A172 (cell line): ENCODE results near the gene FBN1. TPM values are rescaled to one million over a fixed set of nuclear protein-coding genes. Genes with fewer than 3 reads are reported as not detected.

Source experiments
- DNase-seq: peaks from one replicate; pipeline ENCODE4 v3.0.0-alpha.2; 2015; ENCODE audit warnings: low spot score
- total RNA-seq: library from RNA; depleted of rRNA; stranded (reverse); fragments of >200 nt; shearing (Covaris generic); gene quantifications from 2 replicates; pipeline ENCODE4 v1.2.3, GENCODE V29; 2014

FBN1 gene
- total RNA-seq, 1 experiment from 2014 or later = 142 TPM

DNA sequence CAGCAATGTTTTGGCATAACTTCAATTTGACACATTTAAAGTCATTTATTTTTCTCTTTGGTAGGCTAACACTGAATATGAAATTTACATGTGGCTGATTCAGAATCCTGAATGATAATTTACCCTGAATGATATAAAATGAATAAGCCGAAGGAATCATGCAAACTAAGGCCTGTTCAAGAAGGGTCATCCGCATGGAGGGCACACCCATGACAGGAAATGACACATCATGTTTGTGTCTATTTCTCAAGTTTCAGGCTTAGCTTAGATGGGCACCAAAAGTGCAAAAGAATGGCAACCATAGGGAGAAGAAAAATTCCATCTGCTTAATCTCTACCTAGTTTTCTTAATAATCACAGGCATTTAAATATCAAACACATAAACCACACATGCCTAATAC is 172.8 kb downstream of the FBN1 start:
- peak; percentile 66 for DNase-seq

DNA sequence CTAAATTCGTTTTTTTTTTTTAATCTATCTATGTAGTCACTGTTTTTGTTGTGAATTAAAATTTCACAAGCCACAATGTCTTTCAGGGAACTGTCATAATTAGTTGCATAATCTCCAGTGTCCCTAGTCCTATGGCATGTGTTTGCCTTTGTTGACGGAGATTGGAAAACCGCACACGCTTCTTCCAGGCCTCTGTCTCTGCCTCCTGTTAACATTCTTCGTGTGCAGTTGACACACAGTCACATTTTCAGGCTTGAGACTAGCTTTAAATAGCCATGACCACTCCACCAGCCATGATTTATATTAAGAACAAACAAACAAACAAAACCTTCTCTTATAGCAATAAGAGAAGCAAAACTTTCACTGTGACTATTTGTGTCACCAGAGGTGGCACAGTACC is 174.4 kb downstream of the FBN1 start:
- DNase-seq = no peak

DNA sequence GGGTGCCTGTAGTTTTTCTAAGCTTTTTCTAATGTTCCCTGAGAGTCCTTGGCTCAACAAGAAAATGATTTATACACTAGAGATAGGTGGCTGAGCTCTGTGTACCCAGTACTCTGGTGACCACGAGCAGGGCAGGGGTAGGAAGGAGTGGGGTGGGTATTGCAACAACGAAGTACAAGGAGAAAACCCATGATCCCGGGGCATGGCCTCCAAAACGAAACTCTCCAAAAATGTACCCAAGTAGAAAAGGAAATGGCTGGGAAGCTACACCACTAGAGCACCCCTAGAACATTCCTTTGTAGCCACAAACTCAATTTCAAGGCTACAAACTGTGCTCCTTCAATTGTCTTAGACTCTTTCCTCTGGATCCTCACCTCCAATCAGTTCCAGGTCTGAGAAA is 175.4 kb downstream of the FBN1 start:
- no peak for DNase-seq

DNA sequence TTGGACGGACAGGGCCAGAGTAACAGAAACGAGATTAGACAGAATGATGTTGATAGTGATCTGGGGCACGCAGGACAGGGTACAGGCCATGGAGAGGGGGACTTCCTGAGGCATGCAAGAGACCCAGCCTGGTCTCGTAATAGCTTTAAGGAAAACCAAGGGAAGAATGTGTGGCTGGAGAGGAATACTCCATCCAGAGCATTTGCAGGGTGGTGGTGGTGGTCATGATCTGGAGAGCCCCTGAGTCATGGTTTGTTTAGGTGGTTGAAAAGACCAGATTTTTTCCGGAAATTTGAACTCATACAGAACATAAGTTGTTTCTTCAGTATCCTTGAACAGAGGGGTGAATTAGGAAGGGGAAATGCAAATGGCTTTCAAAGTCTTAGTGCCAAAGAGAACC is 175.8 kb downstream of the FBN1 start:
- DNase-seq = no peak

DNA sequence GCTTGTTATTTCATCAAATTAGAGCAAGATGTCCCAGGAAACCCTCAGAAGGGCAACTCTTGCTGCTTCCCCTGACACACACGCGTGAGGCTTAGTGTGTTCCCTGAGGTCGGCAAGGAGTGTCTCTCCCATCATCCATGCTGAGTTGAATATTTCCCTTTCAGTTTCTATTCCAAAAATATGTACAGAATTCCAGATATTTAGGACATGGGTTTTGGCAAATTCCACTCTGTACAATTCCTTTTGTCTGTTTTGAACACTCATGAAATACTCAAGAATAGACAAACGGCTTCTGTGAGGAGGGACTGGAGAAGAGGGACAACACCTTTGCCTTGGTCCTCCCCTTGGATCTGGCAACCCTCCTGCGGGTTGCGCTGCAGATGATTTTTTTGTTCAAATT is 176.2 kb downstream of the FBN1 start:
- no peak for DNase-seq

DNA sequence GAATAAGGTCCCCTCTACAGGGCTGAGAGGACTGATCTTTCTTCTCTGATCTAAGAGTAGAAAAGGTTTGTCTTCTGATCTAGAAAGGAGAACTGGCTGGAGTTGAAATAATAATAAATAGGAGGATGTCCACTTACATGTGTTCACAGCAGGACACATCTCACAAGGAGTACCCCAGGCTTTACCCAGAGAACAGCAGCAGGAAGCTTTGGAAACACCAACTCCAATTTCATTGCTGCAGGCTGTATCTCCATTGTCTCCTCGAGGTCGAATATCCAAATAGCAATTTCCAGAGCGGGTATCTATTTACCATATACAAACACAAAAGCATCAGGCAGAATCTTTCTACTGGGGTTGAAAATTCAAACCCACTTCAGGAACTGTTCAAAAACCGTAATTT is 177.7 kb downstream of the FBN1 start:
- no peak for DNase-seq

DNA sequence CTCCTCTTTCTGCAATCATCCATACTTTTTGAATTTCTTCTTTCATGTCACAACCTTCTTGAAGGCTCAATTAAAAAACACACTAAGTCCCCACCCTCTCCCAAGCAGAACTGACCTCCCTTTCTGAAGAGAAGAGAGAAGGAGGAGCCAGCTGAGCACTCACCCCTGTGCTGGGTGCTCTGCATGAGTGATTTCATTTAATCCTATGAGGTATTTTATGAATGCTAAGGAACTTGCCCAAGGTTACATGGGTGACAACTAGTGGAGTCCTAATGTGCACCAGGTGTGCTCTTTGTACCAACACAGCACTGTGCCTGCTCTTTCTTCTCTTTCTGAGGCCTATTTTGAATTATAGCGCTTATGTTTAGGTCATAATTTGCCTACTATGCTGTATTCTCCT is 178.7 kb downstream of the FBN1 start:
- DNase-seq = no peak

DNA sequence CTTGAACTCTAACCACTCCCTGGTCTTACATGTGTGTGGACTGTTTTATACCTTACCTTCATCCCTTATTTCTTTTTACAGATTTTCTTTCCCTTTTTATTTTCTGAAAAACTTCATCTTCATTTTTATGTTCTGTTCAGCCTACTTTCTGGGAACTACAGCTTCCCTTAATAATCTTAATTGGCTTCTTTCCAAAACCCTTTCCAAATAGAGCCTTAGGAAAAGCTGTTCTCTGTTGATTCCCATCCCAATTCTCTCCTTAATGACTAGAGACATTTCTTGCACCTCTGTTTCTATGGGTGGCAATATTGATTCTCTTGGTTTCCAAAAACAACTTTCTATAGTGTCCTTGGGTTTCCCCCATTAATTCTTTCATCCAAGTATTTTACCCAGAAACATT is 179.4 kb downstream of the FBN1 start:
- DNase-seq = no peak

DNA sequence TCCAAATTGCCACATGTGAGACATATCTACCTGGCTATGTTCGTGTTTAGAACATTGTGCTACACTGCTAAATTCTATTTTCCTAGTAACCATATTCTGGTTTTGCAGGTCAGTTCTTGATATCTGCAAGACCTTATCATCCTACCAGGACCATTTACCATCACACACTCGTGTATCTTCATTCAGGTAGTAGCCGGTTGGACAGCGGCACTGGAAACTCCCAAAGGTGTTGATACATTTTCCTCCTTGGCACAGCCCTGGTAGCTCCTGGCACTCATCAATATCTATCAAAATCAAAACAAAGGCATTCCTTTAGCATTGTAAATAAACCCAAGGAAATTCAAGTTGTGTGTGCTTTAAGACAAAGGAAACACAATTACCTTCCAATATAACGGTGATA is 180.1 kb downstream of the FBN1 start:
- no peak for DNase-seq

DNA sequence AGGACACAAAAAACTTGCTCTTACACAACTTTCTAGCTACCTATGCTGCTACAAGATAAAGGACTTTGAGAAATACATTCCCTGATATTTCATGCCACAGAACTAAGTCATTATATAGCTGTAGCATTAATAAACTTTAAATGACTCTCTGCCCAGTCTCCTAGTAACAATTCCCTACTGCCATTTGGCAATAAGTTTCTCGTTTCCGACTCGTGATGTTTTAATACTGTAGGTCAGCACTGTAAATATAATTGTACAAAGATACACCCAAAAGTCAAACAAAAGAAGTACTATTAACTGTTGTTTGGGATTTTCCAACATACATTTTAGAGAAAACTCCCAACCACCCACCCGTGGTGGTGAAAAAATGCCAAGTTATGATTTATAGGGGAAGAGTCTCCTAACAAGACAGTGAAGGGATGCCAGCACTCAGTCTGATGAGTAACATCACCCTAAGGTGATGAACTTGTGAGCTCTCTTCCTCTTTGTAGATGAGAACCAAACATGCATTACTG is 182.1 kb downstream of the FBN1 start:
- no peak for DNase-seq

DNA sequence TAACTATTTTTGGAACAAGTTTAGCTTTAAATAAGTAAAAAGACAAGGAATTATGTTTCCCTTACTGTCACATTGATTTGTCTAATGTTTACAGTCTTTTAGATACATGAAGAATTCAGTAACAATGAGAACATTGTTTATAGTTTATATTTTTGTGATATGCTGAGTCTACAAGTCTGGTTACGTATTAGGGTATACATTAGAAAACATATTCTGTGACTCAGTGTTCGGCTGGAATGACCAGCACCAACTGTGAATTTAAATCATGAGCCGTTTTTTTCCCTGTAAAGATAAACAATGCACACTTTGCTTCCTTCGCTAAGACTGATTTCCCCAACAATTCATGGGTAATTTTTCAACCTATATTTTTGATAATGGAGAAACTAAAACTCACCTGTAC is 182.8 kb downstream of the FBN1 start:
- DNase-seq = no peak

DNA sequence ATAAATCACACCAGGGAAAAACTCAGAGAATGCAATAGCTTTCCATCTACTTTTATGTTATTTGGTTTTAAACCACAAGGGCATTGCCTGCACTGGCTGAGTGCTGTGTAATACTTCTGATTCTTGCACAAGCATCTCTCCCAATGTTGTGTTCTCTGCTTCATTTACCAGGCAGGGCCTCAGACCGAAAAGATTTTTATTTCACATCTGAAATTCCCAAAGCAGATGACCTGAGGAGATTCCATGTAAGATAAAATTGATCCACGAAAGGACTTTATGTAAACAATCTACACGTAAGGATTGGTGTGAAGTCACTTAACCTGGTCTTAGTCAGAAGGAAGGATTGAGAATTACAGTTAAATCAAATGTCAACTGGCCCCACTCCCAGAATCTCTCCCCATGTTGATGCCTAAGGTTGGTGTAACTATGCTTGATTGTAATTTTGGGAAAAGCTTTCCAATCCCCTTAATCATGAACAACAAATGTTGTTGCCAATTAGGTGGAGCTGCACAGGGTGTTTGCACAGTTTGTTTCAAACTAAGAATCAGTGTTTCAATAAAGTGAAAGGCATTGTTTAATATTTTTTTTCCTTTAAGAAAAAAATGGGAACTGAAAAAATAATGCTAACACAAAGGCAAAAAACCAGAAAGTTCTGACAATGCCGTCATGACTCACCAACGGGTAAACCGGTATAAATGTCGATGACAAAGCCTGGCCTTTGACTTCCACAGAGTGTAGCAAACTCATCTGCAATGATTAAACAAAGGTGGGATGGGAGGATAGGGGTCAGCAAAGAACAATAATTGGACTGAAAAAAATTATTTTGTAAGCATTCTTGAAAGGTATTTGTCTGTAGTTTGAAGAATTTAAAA is 185.7 kb downstream of the FBN1 start:
- peak; percentile 62 for DNase-seq

DNA sequence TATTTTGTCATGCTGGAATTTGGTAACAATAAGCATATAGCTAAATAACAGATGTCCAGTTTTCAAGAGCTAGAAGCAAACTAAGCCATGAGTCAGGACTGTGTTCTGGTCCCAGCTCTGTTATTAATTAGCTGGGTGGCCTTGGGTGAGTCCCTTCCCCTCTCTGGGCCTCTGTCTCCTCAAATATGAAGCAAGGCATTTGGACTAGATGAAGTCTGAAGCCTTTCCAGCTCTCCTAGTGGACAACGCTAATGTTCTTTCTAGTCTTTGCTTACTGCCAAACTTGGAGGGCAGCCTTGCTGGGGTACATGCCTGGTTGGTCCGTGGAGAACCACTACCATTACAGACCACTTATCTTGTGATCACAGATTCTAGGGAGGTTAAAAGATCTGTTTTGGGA is 186.6 kb downstream of the FBN1 start:
- no peak for DNase-seq

DNA sequence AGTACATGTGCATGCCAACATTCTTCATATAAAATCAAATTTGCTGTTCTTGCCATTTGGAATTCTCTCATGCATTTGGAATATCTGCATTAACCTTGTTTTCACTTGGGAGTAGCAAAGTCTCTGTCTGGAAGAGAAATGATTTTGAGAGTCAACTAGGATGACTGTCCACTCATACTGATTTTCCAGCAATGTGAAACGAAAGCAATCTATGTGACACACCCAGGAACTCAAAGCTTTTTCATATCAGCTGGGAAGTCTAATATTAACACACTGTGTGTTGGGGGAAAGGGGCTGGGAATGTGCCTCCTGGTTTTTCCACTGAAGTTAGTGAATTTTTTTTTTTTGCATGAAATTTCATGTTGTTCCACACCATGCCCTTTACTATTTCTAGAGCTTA is 189.4 kb downstream of the FBN1 start:
- no peak for DNase-seq

DNA sequence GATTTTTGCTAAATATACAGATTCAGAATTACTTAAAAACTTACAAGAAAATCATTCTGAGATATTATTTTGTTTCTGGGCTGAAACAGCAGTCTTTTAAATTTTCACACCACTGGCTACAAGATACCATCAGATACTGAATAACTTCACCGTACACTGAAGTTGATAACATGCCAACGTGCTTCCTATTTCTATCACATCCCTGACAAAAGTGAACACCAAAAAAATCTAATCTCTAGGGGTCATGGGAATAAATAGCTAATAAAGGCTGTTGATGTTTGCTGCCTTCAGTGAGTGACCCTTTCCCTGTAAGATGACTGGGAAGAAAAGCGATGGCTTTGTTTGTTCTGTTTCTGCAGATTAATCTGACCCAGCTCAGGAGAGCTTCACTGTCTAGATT is 193.8 kb downstream of the FBN1 start:
- DNase-seq = no peak

DNA sequence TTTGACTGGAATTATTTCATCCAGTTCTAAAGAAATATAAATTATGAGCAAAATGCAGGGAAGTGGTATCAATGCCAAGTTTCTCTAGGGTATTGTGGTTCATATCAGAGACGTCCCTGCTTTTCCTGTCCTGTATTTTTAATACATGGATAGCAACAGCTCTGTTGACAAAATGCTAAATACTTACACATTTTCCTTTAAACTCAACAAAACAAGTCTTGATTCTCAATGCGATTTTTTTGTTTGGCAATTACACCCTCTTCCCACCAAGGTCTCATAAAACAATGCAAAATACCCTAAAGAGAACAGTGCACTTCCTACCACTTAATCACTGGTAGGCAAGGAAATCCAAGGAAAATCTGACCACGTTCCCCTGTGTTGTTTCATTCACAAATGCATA is 194.3 kb downstream of the FBN1 start:
- DNase-seq = no peak

DNA sequence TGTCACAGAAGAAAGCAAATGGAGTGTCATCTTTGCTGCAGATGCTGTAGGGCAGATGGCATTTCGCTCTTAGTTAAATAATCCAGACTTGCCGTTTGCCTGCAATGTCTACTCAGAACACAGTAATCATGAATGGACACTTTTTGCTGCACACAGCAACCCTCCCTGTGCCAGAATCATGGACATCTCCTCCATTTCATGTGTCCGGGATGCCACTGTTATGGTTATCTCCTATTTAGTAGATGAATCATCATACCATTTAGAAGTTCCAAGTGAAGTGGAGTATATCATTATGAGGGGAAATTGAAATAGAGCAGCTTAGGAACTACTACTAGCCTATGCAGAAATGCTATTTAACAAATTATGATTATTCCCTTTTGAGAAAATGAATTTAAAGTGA is 195.8 kb downstream of the FBN1 start:
- DNase-seq = no peak

DNA sequence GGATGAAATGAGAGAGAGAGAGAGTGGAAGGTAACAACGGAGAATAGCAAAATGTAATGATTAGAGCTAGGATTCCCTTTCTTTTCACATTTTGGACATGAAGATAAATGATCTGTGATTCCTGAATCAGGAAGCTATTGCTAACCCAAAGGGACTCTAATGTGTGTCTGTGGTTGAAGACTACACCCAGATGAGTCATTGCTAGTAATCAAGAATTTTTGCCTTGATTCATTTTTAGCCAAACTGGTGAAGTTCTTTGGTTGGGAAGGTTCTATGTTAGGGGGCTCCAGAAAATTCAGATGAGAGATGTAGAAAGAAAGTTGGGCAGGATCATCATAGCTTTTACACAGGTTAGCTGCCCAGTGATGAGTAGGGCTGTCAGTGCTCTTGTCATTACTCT is 197.9 kb downstream of the FBN1 start:
- DNase-seq = peak; percentile 73

DNA sequence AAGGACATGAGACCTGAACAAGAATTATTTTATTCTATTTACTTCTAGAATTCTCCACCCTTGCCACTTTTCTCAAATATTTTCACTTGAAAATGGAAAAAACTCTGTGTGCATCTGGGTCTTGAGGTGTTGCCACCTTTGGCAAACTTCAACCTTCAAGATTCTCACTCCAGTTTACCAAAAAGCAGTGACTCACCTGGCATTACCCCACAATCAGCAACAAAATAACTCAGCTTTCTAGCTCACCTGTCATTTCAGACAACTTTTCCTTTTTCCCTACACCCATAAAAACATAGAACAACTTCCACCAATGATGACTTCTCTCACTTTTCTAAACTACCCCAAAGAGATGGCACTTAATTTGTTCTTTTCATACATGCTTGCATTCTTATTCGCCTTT is 198.5 kb downstream of the FBN1 start:
- DNase-seq = no peak

DNA sequence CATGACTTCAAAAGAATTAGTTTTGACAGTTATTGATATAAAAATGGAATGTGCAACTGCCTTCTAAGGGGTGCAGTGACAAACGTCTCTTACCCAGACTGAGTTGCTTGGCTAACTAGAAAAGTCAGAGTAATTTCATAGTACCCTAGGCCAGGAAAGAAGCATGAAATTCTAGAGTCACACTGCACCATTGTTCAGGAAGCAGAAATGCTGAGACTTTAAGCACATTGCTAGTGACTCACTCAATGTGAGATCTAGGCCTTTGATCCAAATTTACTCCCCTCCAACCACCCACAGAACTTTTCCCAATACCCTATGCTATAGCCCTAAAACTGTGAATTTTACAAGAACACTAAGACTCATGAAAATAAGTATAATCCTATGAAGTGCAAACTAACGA is 203.5 kb downstream of the FBN1 start:
- no peak for DNase-seq

DNA sequence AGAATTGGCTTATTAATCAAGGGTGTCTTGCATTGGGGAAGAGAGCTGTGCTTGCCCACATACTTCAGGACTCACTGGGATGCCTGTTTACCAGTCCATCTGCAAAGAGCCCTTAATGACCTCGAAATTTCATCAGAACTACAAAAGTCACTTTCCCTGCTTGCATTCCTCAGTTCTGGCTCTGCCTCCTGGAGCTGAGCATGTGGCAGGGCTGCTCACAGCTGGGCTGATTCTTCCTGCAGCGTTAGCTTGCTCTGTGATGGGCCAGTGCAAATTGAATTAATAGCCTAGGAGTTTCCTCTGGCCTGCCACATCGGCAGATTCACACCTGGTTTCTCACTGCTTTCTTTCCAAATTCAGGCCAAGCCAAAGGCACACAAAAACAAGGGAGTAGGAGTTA is 205.4 kb downstream of the FBN1 start:
- peak; percentile 70 for DNase-seq

DNA sequence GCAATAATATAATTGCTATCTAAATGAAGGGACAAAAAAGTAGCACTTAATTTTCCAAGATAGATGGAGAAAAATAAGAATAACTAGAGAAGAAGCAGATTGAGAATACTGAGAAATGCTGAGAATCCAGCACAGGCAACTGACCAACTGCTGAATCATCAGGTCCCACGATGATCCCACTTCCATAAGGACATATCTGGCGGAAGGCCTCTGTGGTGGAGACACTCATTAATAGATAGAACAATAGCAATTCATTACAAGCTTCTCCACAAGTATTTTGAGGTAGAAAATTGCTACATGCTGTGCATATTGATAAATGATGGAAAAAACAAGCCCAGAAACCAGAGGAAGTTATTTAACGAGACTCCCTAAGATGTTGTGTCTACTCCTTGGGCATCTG is 208.3 kb downstream of the FBN1 start:
- peak; percentile 78 for DNase-seq

DNA sequence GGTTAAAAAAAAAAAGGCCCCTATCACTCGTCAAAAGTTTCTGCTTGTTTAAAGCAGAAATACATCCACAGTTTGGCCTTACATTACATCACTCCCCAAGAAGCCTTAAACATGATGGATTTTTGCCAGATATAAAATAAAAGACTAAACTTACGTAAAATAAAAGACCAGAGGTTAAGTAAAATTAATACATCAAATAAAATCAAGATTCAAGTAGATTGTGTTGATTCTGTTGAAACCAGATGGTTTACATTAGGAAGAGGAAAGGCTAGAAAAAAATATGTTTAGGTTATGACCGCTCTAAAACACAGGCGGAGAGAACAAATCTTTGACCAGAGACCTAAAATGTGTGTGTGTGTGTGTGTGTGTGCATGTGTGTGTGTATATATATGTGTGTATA is 210.2 kb downstream of the FBN1 start:
- DNase-seq = no peak
